Immature natural killer cell (primary cell): ENCODE results near the gene RBM26. TPM values are rescaled to one million over a fixed set of nuclear protein-coding genes. Genes with fewer than 3 reads are reported as not detected.

Experiments used
- DNase-seq, 3 donors: peaks; one replicate each; pipeline ENCODE4 v3.0.0; 2022; ENCODE audit warnings: mixed read lengths in 1 of 3
- H3K27ac Mint-ChIP-seq, 6 donors: one replicate each; pipeline ENCODE4 v1.8.0; 2020; ENCODE audit warnings: mixed read lengths in 6 of 6, mild to moderate bottlenecking in 5 of 6, inconsistent platforms in 4 of 6, moderate library complexity in 3 of 6
- H3K27me3 Mint-ChIP-seq, 3 donors: one replicate each; pipeline ENCODE4 v1.8.0; 2020 to 2021; ENCODE audit warnings: low read depth in 3 of 3, mild to moderate bottlenecking in 3 of 3, mixed read lengths in 3 of 3, moderate library complexity in 3 of 3, inconsistent platforms in 1 of 3
- H3K36me3 Mint-ChIP-seq, 3 donors: one replicate each; pipeline ENCODE4 v1.8.0; 2020; ENCODE audit warnings: mixed read lengths in 3 of 3, inconsistent platforms in 2 of 3, mild to moderate bottlenecking in 2 of 3
- H3K4me1 Mint-ChIP-seq, 2 donors: one replicate each; pipeline ENCODE4 v1.8.0; 2020; ENCODE audit warnings: inconsistent platforms in 2 of 2, mild to moderate bottlenecking in 2 of 2, mixed read lengths in 2 of 2, moderate library complexity in 1 of 2
- H3K4me3 Mint-ChIP-seq, 5 donors: one replicate each; pipeline ENCODE4 v1.8.0; 2020; ENCODE audit warnings: mild to moderate bottlenecking in 5 of 5, mixed read lengths in 5 of 5, inconsistent platforms in 3 of 5, moderate library complexity in 3 of 5
- H3K9me3 Mint-ChIP-seq, 6 donors: one replicate each; pipeline ENCODE4 v1.8.0; 2020; ENCODE audit warnings: mild to moderate bottlenecking in 6 of 6, mixed read lengths in 6 of 6, inconsistent platforms in 4 of 6, moderate library complexity in 3 of 6
- polyA plus RNA-seq, 3 donors: library from polyadenylated mRNA; unstranded; fragments of 300-500 nt; fragmentation: Illumina TruSeq; gene quantifications; one replicate each; pipeline ENCODE4 v1.2.3, GENCODE V29; 2021

The RBM26 gene, protein sequence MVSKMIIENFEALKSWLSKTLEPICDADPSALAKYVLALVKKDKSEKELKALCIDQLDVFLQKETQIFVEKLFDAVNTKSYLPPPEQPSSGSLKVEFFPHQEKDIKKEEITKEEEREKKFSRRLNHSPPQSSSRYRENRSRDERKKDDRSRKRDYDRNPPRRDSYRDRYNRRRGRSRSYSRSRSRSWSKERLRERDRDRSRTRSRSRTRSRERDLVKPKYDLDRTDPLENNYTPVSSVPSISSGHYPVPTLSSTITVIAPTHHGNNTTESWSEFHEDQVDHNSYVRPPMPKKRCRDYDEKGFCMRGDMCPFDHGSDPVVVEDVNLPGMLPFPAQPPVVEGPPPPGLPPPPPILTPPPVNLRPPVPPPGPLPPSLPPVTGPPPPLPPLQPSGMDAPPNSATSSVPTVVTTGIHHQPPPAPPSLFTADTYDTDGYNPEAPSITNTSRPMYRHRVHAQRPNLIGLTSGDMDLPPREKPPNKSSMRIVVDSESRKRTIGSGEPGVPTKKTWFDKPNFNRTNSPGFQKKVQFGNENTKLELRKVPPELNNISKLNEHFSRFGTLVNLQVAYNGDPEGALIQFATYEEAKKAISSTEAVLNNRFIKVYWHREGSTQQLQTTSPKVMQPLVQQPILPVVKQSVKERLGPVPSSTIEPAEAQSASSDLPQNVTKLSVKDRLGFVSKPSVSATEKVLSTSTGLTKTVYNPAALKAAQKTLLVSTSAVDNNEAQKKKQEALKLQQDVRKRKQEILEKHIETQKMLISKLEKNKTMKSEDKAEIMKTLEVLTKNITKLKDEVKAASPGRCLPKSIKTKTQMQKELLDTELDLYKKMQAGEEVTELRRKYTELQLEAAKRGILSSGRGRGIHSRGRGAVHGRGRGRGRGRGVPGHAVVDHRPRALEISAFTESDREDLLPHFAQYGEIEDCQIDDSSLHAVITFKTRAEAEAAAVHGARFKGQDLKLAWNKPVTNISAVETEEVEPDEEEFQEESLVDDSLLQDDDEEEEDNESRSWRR
- 10 to 100 TPM in 1 of 3 donors, 1 to 10 TPM in 2; 5.4 to 11.9 (median 6.2) TPM for polyA plus RNA-seq

DNA sequence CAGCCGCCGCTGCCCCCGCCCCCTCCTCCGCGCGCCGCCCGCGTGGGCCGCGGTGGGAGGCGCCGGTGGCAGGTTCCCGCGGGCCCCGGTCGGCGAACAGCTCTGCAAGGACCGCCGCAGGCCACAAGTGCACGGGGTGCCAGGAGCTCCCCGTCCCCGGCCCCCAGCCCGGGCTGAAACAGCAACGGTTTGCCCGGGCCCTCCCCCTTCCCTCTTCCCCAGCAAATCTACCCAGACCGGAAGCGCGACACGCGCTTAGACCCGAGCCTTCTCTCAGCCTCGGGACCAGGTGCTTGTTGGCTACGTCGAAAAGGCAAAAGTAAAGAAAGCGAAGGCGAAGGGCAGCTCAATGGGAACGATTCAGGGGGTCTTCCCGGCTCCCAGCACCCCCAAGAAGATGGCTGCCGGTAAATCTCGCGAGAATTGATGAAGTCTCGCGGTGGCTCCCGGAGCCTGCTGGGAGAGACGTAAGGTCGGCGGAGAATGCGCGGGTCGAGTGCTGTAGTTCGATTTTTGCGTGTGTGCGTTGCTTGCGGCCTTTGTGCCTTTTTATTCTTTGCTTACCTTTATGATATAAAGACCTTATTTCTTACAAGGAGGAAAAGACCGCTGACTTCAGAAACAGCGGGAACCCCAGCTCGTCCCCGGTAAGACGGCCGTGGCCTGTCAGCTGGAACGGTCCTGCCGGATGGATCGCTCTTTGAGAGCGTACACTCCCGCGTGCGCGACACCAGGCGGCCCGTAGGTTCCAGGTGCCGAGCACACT lies at the start of gene RBM26:
RBM26 (minus strand) TSS at position 425 of the 766 bp plus-strand sequence. CDS start 481 bp downstream, outside the sequence.
- peak within 1 kb of the TSS; percentile 91 to 96 (median 94) for H3K4me3 Mint-ChIP-seq
- no peaks in the 10 kb centered on the region for H3K36me3 Mint-ChIP-seq
- peaks cover 2 to 8% (median 7%) of the 10 kb centered on the region in 3 donors for H3K27me3 Mint-ChIP-seq
- peak within 1 kb of the TSS in 5 of 6 donors; percentile 93 to 98 (median 97) for H3K27ac Mint-ChIP-seq
- peaks cover 18 to 21% of the 10 kb centered on the region in 2 donors for H3K4me1 Mint-ChIP-seq
- H3K9me3 Mint-ChIP-seq = no peaks in the 10 kb centered on the region
- DNase-seq = peak; percentile 92 to 94 (median 93)

- Mint-ChIP-seq H3K36me3 (no peaks in the 10 kb centered on the region), H3K27ac (no peak overlapping the region), H3K9me3 (peaks cover 0 to 2% (median 0%) of the 10 kb centered on the region in 6 donors), H3K4me3 (no peak overlapping the region), H3K27me3 (peaks cover 0 to 6% (median 0%) of the 10 kb centered on the region in 3 donors), H3K4me1 (peaks cover 21 to 25% of the 10 kb centered on the region in 2 donors)
- DNase-seq = no peak
These were observed 49.3 kb upstream of the RBM26 start for GRCh38 chr13:79455331-79455730.

DNA sequence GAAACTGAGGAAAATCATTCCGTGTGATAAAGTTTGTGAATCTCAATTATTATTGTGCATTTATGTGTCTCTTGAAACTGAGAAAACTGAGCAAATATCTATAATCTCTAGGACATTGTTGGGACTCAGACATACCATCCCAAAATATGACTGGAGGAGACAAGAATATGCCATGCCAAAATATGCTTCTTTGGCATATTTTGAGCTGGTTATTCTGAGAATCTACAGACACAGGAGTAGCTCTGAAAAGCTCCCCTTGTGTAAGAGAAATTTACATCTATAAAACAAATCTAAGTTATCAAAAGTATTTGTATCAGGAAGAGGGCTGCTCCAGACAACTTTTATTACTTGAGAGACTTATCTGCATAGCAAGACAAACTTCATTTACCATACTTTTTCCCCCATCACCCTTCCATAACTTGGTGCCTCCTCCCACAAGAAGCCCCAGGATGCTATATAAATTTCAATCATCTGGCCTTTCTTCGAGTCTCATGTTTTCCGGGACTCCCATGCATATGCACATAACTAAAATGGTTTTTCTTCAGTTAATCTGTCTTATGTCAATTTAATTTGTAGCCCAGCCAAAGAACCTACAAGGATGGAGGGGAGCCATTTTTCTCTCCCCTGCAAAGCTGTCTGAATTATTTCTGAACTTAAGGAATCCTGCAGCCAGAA lies 46.3 kb upstream of the RBM26 start:
- no peak for DNase-seq
- peaks cover 0 to 6% (median 0%) of the 10 kb centered on the region in 3 donors for H3K27me3 Mint-ChIP-seq
- no peaks in the 10 kb centered on the region for H3K9me3 Mint-ChIP-seq
- no peaks in the 10 kb centered on the region for H3K36me3 Mint-ChIP-seq
- peaks cover 48 to 52% of the 10 kb centered on the region in 2 donors for H3K4me1 Mint-ChIP-seq
- peak overlapping the region in 2 of 5 donors; percentile 71 to 80 for H3K4me3 Mint-ChIP-seq
- H3K27ac Mint-ChIP-seq = peak overlapping the region in 5 of 6 donors; percentile 54 to 95 (median 89)

DNA sequence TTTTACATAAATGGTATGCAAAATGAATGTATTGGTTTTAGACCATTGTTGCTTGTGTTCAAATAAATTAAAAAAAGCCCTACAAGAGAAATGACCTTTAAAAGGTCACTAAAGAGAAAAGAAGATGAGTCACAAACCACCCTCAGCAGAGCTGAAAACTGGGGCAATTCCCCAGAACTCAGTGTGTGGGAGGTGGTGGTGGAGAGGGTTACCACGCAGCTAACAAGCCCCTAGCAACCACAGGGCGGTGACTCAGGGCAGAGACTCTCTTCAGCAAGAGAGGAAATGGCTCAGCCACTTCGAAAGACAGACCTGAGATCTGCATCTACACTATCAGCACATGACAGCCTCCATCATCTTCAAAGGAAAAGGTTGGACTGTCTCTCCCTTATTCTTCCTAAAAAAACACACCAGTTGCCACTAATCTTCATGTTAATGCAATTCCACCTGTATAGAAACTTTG lies 45.5 kb upstream of the RBM26 start:
- peak; percentile 81 to 85 (median 83) for DNase-seq
- Mint-ChIP-seq H3K9me3 (no peaks in the 10 kb centered on the region), H3K4me3 (peak overlapping the region; percentile 16 to 80 (median 61)), H3K36me3 (no peaks in the 10 kb centered on the region), H3K27me3 (peaks cover 0 to 6% (median 0%) of the 10 kb centered on the region in 3 donors), H3K4me1 (peaks cover 51 to 58% of the 10 kb centered on the region in 2 donors), H3K27ac (peak overlapping the region; percentile 84 to 95 (median 90))

GRCh38 chr13:79450110-79450509 lies 44.1 kb upstream of the RBM26 start:
- Mint-ChIP-seq H3K27ac (peak overlapping the region in 1 of 6 donors; percentile 23), H3K9me3 (no peaks in the 10 kb centered on the region), H3K27me3 (peaks cover 0 to 6% (median 0%) of the 10 kb centered on the region in 3 donors), H3K4me3 (no peak overlapping the region), H3K36me3 (no peaks in the 10 kb centered on the region), H3K4me1 (peaks cover 60 to 69% of the 10 kb centered on the region in 2 donors)
- no peak for DNase-seq

DNA sequence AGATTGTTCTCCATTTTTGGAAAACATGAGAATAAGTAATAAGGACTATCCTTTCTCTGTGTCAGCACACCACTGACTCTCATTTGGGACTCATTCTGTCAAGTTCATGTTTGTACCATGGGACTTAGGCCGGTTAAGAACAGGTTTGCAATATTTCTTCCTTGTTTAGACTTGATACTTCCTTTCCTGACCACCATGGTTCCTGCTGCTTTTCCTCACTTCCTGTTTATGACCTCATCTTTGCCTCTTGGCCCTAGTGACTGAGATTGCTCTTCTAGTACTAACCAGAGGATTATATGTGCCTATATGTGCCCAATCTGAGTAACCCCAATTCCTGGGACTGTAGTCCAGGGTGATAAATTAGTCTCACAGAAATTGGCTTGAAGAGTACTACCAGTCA lies 42.4 kb upstream of the RBM26 start:
- peak overlapping the region; percentile 3 to 55 (median 33) for H3K4me3 Mint-ChIP-seq
- H3K36me3 Mint-ChIP-seq = no peaks in the 10 kb centered on the region
- peaks cover 60 to 69% of the 10 kb centered on the region in 2 donors for H3K4me1 Mint-ChIP-seq
- peak overlapping the region in 3 of 6 donors; percentile 1 to 29 (median 10) for H3K27ac Mint-ChIP-seq
- H3K9me3 Mint-ChIP-seq = no peaks in the 10 kb centered on the region
- DNase-seq = peak; percentile 27 to 33 (median 32)
- H3K27me3 Mint-ChIP-seq = peaks cover 0 to 6% (median 0%) of the 10 kb centered on the region in 3 donors

GRCh38 chr13:79447741-79448140 lies 41.7 kb upstream of the RBM26 start:
- no peak overlapping the region for H3K4me3 Mint-ChIP-seq
- peaks cover 59 to 68% of the 10 kb centered on the region in 2 donors for H3K4me1 Mint-ChIP-seq
- DNase-seq = no peak
- H3K27me3 Mint-ChIP-seq = peaks cover 0 to 5% (median 0%) of the 10 kb centered on the region in 3 donors
- H3K9me3 Mint-ChIP-seq = no peaks in the 10 kb centered on the region
- peak overlapping the region in 1 of 6 donors; percentile 29 for H3K27ac Mint-ChIP-seq
- H3K36me3 Mint-ChIP-seq = no peaks in the 10 kb centered on the region

DNA sequence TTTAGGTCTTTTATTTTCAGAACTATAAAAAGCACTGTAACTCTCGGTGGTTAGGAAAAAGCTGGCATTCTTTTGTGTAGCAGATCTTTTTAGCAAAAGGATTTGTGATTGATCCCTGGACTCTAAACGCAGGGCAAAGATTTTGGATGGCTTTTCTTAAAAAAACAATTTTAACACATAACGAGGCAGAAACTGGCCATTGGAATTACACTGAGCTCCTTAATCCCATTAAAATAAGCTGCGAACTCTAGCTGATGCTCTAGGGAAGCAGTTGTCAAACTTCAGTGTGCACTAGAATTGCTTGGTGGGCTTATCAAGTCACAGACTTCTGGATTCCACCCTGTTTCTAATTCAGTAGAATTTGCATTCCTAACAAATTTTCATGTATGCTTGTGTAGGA lies 41.1 kb upstream of the RBM26 start:
- peaks cover 53 to 62% of the 10 kb centered on the region in 2 donors for H3K4me1 Mint-ChIP-seq
- H3K36me3 Mint-ChIP-seq = no peaks in the 10 kb centered on the region
- no peaks in the 10 kb centered on the region for H3K9me3 Mint-ChIP-seq
- no peak overlapping the region for H3K27ac Mint-ChIP-seq
- DNase-seq = no peak
- H3K27me3 Mint-ChIP-seq = peaks cover 0 to 5% (median 0%) of the 10 kb centered on the region in 3 donors
- no peak overlapping the region for H3K4me3 Mint-ChIP-seq

GRCh38 chr13:79445968-79446645 lies 40.1 kb upstream of the RBM26 start:
- peak in 1 of 3 donors; percentile 7 for DNase-seq
- Mint-ChIP-seq H3K36me3 (no peaks in the 10 kb centered on the region), H3K27me3 (no peaks in the 10 kb centered on the region), H3K9me3 (no peaks in the 10 kb centered on the region), H3K27ac (peak overlapping the region in 2 of 6 donors; percentile 17 to 46), H3K4me1 (peaks cover 43 to 51% of the 10 kb centered on the region in 2 donors), H3K4me3 (peak overlapping the region in 1 of 5 donors; percentile 4)

GRCh38 chr13:79442706-79443105 lies 36.7 kb upstream of the RBM26 start:
- H3K9me3 Mint-ChIP-seq = no peaks in the 10 kb centered on the region

GRCh38 chr13:79442221-79442620 lies 36.2 kb upstream of the RBM26 start:
- Mint-ChIP-seq H3K36me3 (no peaks in the 10 kb centered on the region), H3K27ac (no peak overlapping the region), H3K4me3 (no peak overlapping the region), H3K27me3 (no peaks in the 10 kb centered on the region), H3K4me1 (peaks cover 12 to 17% of the 10 kb centered on the region in 2 donors), H3K9me3 (no peaks in the 10 kb centered on the region)
- DNase-seq = no peak

More at GRCh38 chr13:79442706-79443105, 36.7 kb upstream of the RBM26 start:
- H3K36me3 Mint-ChIP-seq = no peaks in the 10 kb centered on the region
- peaks cover 15 to 17% of the 10 kb centered on the region in 2 donors for H3K4me1 Mint-ChIP-seq
- H3K4me3 Mint-ChIP-seq = no peak overlapping the region
- DNase-seq = no peak
- no peaks in the 10 kb centered on the region for H3K27me3 Mint-ChIP-seq
- no peak overlapping the region for H3K27ac Mint-ChIP-seq
